DND-41 (cell line): ENCODE data around the gene IFT52.

Experiments
- ATAC-seq: fragments of 200-7000 bp; cut with Tn5 transposase; 3 replicates; pipeline ENCODE4 v1.9.1; 2021; ENCODE audit warnings: low read depth; ENCODE audit not compliant: insufficient read depth
- DNase-seq: peaks from one replicate; pipeline ENCODE4 v3.0.0-alpha.2; 2020
- H2AFZ ChIP-seq: 2 replicates; pipeline ENCODE4 v1.6.0; 2012; ENCODE audit warnings: low read depth, low read length
- H3K27ac ChIP-seq: 2 replicates; pipeline ENCODE4 v1.5.1; 2012; ENCODE audit warnings: low read length, inconsistent platforms
- H3K27me3 ChIP-seq: fragments of 200-600 bp; sonication (generic); 2 replicates; pipeline ENCODE4 v1.6.0; 2012; ENCODE audit warnings: low read length, mild to moderate bottlenecking, inconsistent platforms; ENCODE audit not compliant: insufficient read depth, poor library complexity
- H3K36me3 ChIP-seq: 2 replicates; pipeline ENCODE4 v1.5.1; 2012; ENCODE audit warnings: low read length, inconsistent platforms; ENCODE audit not compliant: insufficient read depth
- H3K4me1 ChIP-seq: 2 replicates; pipeline ENCODE4 v1.5.1; 2012; ENCODE audit warnings: mild to moderate bottlenecking, low read length; ENCODE audit not compliant: insufficient read depth
- H3K4me2 ChIP-seq: 2 replicates; pipeline ENCODE4 v1.6.0; 2012; ENCODE audit warnings: mild to moderate bottlenecking, moderate library complexity, low read length, inconsistent platforms; ENCODE audit not compliant: insufficient read depth
- H3K4me3 ChIP-seq, 2 experiments: fragments of 200-600 bp in 1 of 2; shearing (Covaris generic) in 1 of 2; 2 replicates each; pipeline ENCODE4 v1.5.1; 2012 to 2016; ENCODE audit warnings: inconsistent platforms in 2 of 2, low read length in 2 of 2, mild to moderate bottlenecking in 2 of 2, low read depth in 1 of 2, moderate library complexity in 1 of 2
- H3K79me2 ChIP-seq: 2 replicates; pipeline ENCODE4 v1.6.0; 2012; ENCODE audit warnings: low read length, inconsistent platforms; ENCODE audit not compliant: insufficient read depth
- H3K9ac ChIP-seq: 2 replicates; pipeline ENCODE4 v1.6.0; 2012; ENCODE audit warnings: low read depth, mild to moderate bottlenecking, inconsistent platforms, low read length, moderate library complexity
- H3K9me3 ChIP-seq: 2 replicates; pipeline ENCODE4 v1.5.1; 2012; ENCODE audit warnings: low read length, moderate library complexity, mild to moderate bottlenecking, inconsistent platforms; ENCODE audit not compliant: insufficient read depth, severe bottlenecking
- H4K20me1 ChIP-seq: 2 replicates; pipeline ENCODE4 v1.6.0; 2012; ENCODE audit warnings: low read length; ENCODE audit not compliant: insufficient read depth
- CTCF ChIP-seq: IDR thresholded peaks from 2 replicates; pipeline ENCODE4 v1.5.1; 2012; ENCODE audit warnings: borderline replicate concordance, low read length, moderate library complexity, mild to moderate bottlenecking; ENCODE audit not compliant: poor library complexity, severe bottlenecking; ENCODE audit errors: extremely low read depth
- EZH2 ChIP-seq: IDR thresholded peaks from 3 replicates; pipeline ENCODE4 v1.6.1; 2012; ENCODE audit warnings: borderline replicate concordance, low read depth, mild to moderate bottlenecking, moderate library complexity, low read length, inconsistent platforms; ENCODE audit not compliant: severe bottlenecking

IFT52 gene

DNA sequence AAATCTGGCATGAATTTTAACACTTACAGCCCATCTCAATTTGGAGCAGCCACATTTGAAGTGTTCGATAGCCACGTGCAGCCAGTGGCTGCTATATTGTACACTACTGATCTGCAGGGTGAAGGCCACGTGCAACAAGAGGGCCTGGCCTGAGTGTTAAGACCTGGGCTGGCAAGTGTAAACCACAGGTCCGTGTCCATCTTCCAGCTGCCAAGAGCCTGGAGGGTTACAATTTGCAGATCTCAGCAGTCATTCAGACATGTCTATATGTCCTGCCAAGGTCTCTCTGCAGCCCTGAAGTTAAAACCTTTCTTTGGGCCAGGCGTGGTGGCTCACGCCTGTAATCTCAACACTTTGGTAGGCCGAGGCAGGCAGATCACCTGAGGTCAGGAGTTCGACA is 17.8 kb upstream of the IFT52 start:
- DNase-seq, result no peak
- H3K4me3 ChIP-seq, result no peak overlapping the region

DNA sequence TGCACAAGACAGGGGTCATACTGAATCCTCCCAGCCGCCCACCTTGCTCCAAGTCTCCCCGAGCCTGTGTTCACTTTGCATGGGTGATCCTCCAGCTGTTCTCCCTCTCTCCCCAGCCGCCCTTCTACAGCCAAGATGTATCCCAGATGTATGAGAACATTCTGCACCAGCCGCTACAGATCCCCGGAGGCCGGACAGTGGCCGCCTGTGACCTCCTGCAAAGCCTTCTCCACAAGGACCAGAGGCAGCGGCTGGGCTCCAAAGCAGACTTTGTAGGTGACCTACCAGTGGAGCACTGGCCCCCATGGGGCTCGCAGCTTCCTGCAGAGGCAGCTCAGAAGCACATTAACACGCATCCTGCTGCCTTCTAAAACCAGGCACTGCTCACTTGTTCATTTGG is 14.6 kb upstream of the IFT52 start:
- TF ChIP-seq EZH2 (no peak), CTCF (no peak)
- H3K4me2 ChIP-seq, result no peak overlapping the region
- H2AFZ ChIP-seq, result no peak overlapping the region
- H3K27ac ChIP-seq, result no peak overlapping the region
- H3K27me3 ChIP-seq, result no peaks in the 10 kb centered on the region
- no peak for DNase-seq
- no peak overlapping the region for H3K9ac ChIP-seq
- H3K9me3 ChIP-seq, result no peaks in the 10 kb centered on the region
- 0 out of 2 replicates have a peak, but pooled peaks cover 3% of the 10 kb centered on the region for H4K20me1 ChIP-seq
- H3K36me3 ChIP-seq, result no peaks in the 10 kb centered on the region
- H3K4me3 ChIP-seq, result no peak overlapping the region
- no peaks in the 10 kb centered on the region for H3K4me1 ChIP-seq
- no peaks in the 10 kb centered on the region for H3K79me2 ChIP-seq
- no peak for ATAC-seq

More for the DNA sequence above, 17.8 kb upstream of the IFT52 start:
- H3K4me1 ChIP-seq, result no peaks in the 10 kb centered on the region
- no peak overlapping the region for H3K9ac ChIP-seq
- no peaks in the 10 kb centered on the region for H3K36me3 ChIP-seq
- ATAC-seq, result no peak
- H3K4me2 ChIP-seq, result no peak overlapping the region
- no peak overlapping the region for H2AFZ ChIP-seq
- H3K27ac ChIP-seq, result no peak overlapping the region
- 0 out of 2 replicates have a peak, but pooled peaks cover 3% of the 10 kb centered on the region for H4K20me1 ChIP-seq
- no peaks in the 10 kb centered on the region for H3K27me3 ChIP-seq
- H3K9me3 ChIP-seq, result no peaks in the 10 kb centered on the region
- no peak for TF ChIP-seq CTCF
- TF ChIP-seq EZH2, result no peak
- no peaks in the 10 kb centered on the region for H3K79me2 ChIP-seq

GRCh38 chr20:43579861-43580793 is 10.6 kb upstream of the IFT52 start:
- DNase-seq, result no peak
- no peak overlapping the region for H3K27ac ChIP-seq
- no peaks in the 10 kb centered on the region for H3K79me2 ChIP-seq
- no peaks in the 10 kb centered on the region for H3K9me3 ChIP-seq
- no peak overlapping the region for H2AFZ ChIP-seq
- ATAC-seq, result no peak
- peaks cover 3% of the 10 kb centered on the region for H3K27me3 ChIP-seq
- H3K36me3 ChIP-seq, result no peaks in the 10 kb centered on the region
- no peak for TF ChIP-seq CTCF
- no peak for TF ChIP-seq EZH2
- no peak overlapping the region for H3K4me3 ChIP-seq
- no peaks in the 10 kb centered on the region for H4K20me1 ChIP-seq
- no peaks in the 10 kb centered on the region for H3K4me1 ChIP-seq
- H3K4me2 ChIP-seq, result no peak overlapping the region
- H3K9ac ChIP-seq, result no peak overlapping the region
